A673 (cell line): ENCODE results near the gene MAX.

ENCODE experiments used
- CTCF ChIP-seq: fragments of 300-800, 200-600 bp; sonication (generic); conservative IDR thresholded peaks from 2 replicates; pipeline ENCODE4 v1.5.1; 2017; ENCODE audit warnings: low read depth, mild to moderate bottlenecking, antibody characterized with exemption, low read length, moderate library complexity, mixed read lengths
- EZH2 ChIP-seq: fragments of 200-600 bp; sonication (generic); IDR thresholded peaks from 2 replicates; pipeline ENCODE4 v1.6.1; 2017; ENCODE audit warnings: borderline replicate concordance, low read depth, mild to moderate bottlenecking, mixed read lengths, antibody characterized with exemption, low read length; ENCODE audit not compliant: poor library complexity, severe bottlenecking

- no peak for TF ChIP-seq CTCF
- no peak for TF ChIP-seq EZH2
Observed at GRCh38 chr14:65025818-65026217, 76.5 kb downstream of the MAX start.
